ENCODE data around the gene EHF.

Gene EHF

GRCh38 chr11:34620202-34620601 lies 691 bp upstream of the EHF start:
- H3K27ac ChIP-seq (ENCODE audit: extremely low read depth, low read depth, low read length): no peak overlapping the region
- TF ChIP-seq ZBTB6 (tag by site-specific recombination; IDR thresholded peaks at IDR 0.05): no peak
- TF ChIP-seq PRDM6 (tag by site-specific recombination; IDR thresholded peaks at IDR 0.05): no peak
- ChIA-PET CTCF (no interaction called here), POLR2A (no interaction called here)
- no peak overlapping the region for H3K4me3 ChIP-seq (ENCODE audit: low read depth, low read length)
- no peaks in the 10 kb centered on the region for H3K36me3 ChIP-seq (ENCODE audit: control insufficient read depth in 2 of 2, insufficient read depth in 1 of 2, low read length in 2 of 2)
- no peaks in the 10 kb centered on the region for H3K9me3 ChIP-seq (ENCODE audit: control insufficient read depth, insufficient read depth, low read depth, low read length)
- H3K4me1 ChIP-seq (ENCODE audit: control insufficient read depth, insufficient read depth, low read length): no peaks in the 10 kb centered on the region

GRCh38 chr11:34621876-34622275 lies 983 bp downstream of the EHF start:
- Histone ChIP-seq H3K4me1 (ENCODE audit: control insufficient read depth, insufficient read depth, low read length) (no peaks in the 10 kb centered on the region), H3K36me3 (ENCODE audit: control insufficient read depth in 2 of 2, insufficient read depth in 1 of 2, low read length in 2 of 2) (no peaks in the 10 kb centered on the region), H3K27ac (ENCODE audit: extremely low read depth, low read depth, low read length) (no peak overlapping the region), H3K9me3 (ENCODE audit: control insufficient read depth, insufficient read depth, low read depth, low read length) (no peaks in the 10 kb centered on the region), H3K4me3 (ENCODE audit: low read depth, low read length) (no peak overlapping the region)
- CTCF ChIA-PET: interaction anchor here (0.7 kb wide), 1 partner anchor 199 kb away, joined by 3 read pairs; no protein-coding TSS in a partner anchor
- POLR2A ChIA-PET: no interaction called here
- TF ChIP-seq ZNF768 (tag by site-specific recombination; IDR thresholded peaks at IDR 0.05): no peak
- no peak for TF ChIP-seq FEZF1 (tag by site-specific recombination; IDR thresholded peaks at IDR 0.05)
- no peak for TF ChIP-seq ZNF473 (tag by site-specific recombination; IDR thresholded peaks at IDR 0.05)
- TF ChIP-seq PBX3 (CRISPR knock-in tag; IDR thresholded peaks at IDR 0.05): no peak
- no peak for TF ChIP-seq BCL11A (tag by site-specific recombination; IDR thresholded peaks at IDR 0.05; ENCODE audit: low read depth)
- no peak for TF ChIP-seq ZNF596 (tag by site-specific recombination; IDR thresholded peaks at IDR 0.05)
- no peak for TF ChIP-seq KLF10 (tag by site-specific recombination; IDR thresholded peaks at IDR 0.05)
- no peak for TF ChIP-seq ZNF561 (tag by site-specific recombination; IDR thresholded peaks at IDR 0.05; ENCODE audit: borderline replicate concordance)

- Histone ChIP-seq H3K4me3 (ENCODE audit: low read depth, low read length) (no peak overlapping the region), H3K27ac (ENCODE audit: extremely low read depth, low read depth, low read length) (no peak overlapping the region), H3K9me3 (ENCODE audit: control insufficient read depth, insufficient read depth, low read depth, low read length) (no peaks in the 10 kb centered on the region), H3K4me1 (ENCODE audit: control insufficient read depth, insufficient read depth, low read length) (no peaks in the 10 kb centered on the region), H3K36me3 (ENCODE audit: control insufficient read depth in 2 of 2, insufficient read depth in 1 of 2, low read length in 2 of 2) (no peaks in the 10 kb centered on the region)
- CTCF ChIA-PET: no interaction called here
- POLR2A ChIA-PET: no interaction called here
- TF ChIP-seq ZNF433 (tag by site-specific recombination; IDR thresholded peaks at IDR 0.05; ENCODE audit: low read depth) (no peak), PRDM10 (tag by site-specific recombination; IDR thresholded peaks at IDR 0.05) (no peak), ZNF19 (tag by site-specific recombination; IDR thresholded peaks at IDR 0.05; ENCODE audit: low read depth) (no peak), ZNF24 (tag by site-specific recombination; IDR thresholded peaks at IDR 0.05) (no peak), FEZF1 (tag by site-specific recombination; IDR thresholded peaks at IDR 0.05) (no peak), SCRT2 (tag by site-specific recombination; IDR thresholded peaks at IDR 0.05) (no peak), ZNF138 (tag by site-specific recombination; IDR thresholded peaks at IDR 0.05; ENCODE audit: borderline replicate concordance) (no peak), INSM2 (tag by site-specific recombination; IDR thresholded peaks at IDR 0.05) (no peak)
These were observed 2.6 kb downstream of the EHF start for GRCh38 chr11:34623463-34623862.
